Fibroblast of lung (primary cell): ENCODE measurements around the gene DCAF11. TPM values are rescaled to one million over a fixed set of nuclear protein-coding genes. Genes with fewer than 3 reads are reported as not detected.

Source experiments
- DNase-seq, 2 donors: peaks; one replicate each; pipeline versions ENCODE4 v3.0.0 to v3.0.0-alpha.2; 2010; ENCODE audit warnings: low read depth in 2 of 2
- H2AFZ ChIP-seq: 2 replicates; pipeline ENCODE4 v1.5.1; 2012; ENCODE audit warnings: low read length, control low read depth, inconsistent platforms
- H3K27ac ChIP-seq: 2 replicates; pipeline ENCODE4 v1.5.1; 2011; ENCODE audit warnings: low read length, control low read depth; ENCODE audit not compliant: insufficient read depth
- H3K27me3 ChIP-seq: 2 replicates; pipeline ENCODE4 v1.5.1; 2011; ENCODE audit warnings: mild to moderate bottlenecking, low read length; ENCODE audit not compliant: control insufficient read depth, insufficient read depth
- H3K36me3 ChIP-seq: 2 replicates; pipeline ENCODE4 v1.5.1; 2011; ENCODE audit warnings: low read length; ENCODE audit not compliant: control insufficient read depth, insufficient read depth
- H3K4me1 ChIP-seq: 2 replicates; pipeline ENCODE4 v1.5.1; 2011; ENCODE audit warnings: low read length; ENCODE audit not compliant: control insufficient read depth, insufficient read depth; ENCODE audit errors: extremely low read depth
- H3K4me2 ChIP-seq: 2 replicates; pipeline ENCODE4 v1.5.1; 2011; ENCODE audit warnings: low read length, control low read depth; ENCODE audit not compliant: insufficient read depth; ENCODE audit errors: extremely low read depth
- H3K4me3 ChIP-seq, 4 experiments: fragments of 200-600 bp in 1 of 4; sonication (generic) in 1 of 4; replicated peaks in 1 of 4; 2 replicates each; pipeline ENCODE4 v1.5.1; 2011 to 2016; ENCODE audit warnings: low read length in 4 of 4, low read depth in 3 of 4, mild to moderate bottlenecking in 3 of 4, control low read depth in 2 of 4, inconsistent platforms in 1 of 4, mixed read lengths in 1 of 4; ENCODE audit not compliant: insufficient read depth in 1 of 4; ENCODE audit errors: control extremely low read depth in 1 of 4
- H3K79me2 ChIP-seq: 2 replicates; pipeline ENCODE4 v1.5.1; 2012; ENCODE audit warnings: mild to moderate bottlenecking, low read length, inconsistent platforms; ENCODE audit not compliant: control insufficient read depth, insufficient read depth
- H3K9ac ChIP-seq: 2 replicates; pipeline ENCODE4 v1.5.1; 2011; ENCODE audit warnings: mild to moderate bottlenecking, low read length, control low read depth; ENCODE audit not compliant: insufficient read depth
- H3K9me3 ChIP-seq: 2 replicates; pipeline ENCODE4 v1.5.1; 2012; ENCODE audit warnings: low read depth, low read length; ENCODE audit not compliant: control insufficient read depth, insufficient read depth
- H4K20me1 ChIP-seq: 2 replicates; pipeline ENCODE4 v1.5.1; 2011; ENCODE audit warnings: low read length; ENCODE audit not compliant: control insufficient read depth, insufficient read depth; ENCODE audit errors: extremely low read depth
- EZH2 ChIP-seq: IDR thresholded peaks from 2 replicates; pipeline ENCODE4 v1.5.1; 2012; ENCODE audit warnings: low read length, control low read depth, mild to moderate bottlenecking; ENCODE audit errors: missing control alignments
- polyA plus RNA-seq, 2 donors: library from polyadenylated mRNA; depleted of rRNA in 1 of 2; stranded (reverse) in 1 of 2; unstranded in 1 of 2; fragments of >200 nt; gene quantifications; 2 replicates each; pipeline ENCODE4 v1.2.1, GENCODE V29; 2011 to 2012; ENCODE audit warnings: missing spikeins in 1 of 2
- total RNA-seq: library from RNA; depleted of rRNA; stranded (reverse); fragments of >200 nt; gene quantifications from 2 replicates; pipeline ENCODE4 v1.2.1, GENCODE V29; 2014
- TF ChIP-seq, protein P1 (sequence below), 2 donors: IDR thresholded peaks in 1 of 2; conservative IDR thresholded peaks in 1 of 2; 1 replicate in 1 of 2; 2 replicates in 1 of 2; pipeline ENCODE4 v1.5.1; 2011 to 2012; ENCODE audit warnings: low read length in 2 of 2, control low read depth in 1 of 2, inconsistent platforms in 1 of 2, low read depth in 1 of 2, mild to moderate bottlenecking in 1 of 2

Gene DCAF11
- total and polyA plus RNA-seq, 2 donors (not counting 1 experiment from before 2014, with no cell fraction given): 18.4 to 68.0 TPM

DNA sequence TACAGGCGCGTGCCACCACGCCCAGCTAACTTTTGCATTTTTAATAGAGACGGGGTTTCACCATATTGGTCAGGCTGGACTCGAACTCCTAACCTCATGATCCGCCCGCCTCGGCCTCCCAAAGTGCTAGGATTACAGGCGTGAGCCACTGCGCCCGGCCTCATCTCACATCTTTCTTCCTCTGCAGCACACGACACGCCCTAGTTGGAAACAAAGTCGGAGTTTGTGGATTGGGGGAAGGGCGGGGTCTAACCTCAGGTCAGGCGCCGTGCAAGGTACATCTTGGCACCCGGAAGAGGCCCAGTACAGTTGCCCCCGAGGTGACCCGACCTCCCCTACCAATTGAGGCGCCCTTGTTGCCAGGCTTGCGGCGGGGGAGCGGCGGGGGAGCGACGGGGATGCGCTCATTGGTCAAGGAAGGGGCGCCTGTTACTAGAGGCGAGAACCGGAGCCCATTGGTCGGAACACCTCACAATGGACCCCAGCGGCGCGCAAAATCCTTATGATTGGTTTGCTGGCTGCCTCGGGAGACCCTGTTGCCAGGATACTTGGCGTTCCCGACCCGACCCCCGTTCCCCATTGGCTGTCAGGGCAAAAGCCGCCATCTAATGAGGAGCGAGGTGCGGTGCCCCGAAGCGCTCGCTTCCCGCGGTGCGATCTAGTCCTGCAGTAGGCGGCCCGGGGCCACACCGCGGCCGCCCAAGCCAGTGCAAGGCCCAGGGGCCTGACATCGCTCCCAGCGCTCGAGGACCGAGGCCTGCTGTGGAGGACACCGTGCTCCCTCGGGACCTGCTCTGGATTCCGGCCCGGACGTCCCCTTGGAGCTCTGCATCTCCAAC is 57.1 kb downstream of the DCAF11 start, which contains the start of gene REC8:
REC8 (plus strand) TSS at position 659 of the 839 bp plus-strand sequence. CDS start 473 bp downstream, outside the sequence.
- DNase-seq: peak; percentile 85 to 96
- TF ChIP-seq EZH2: no peak
- TF ChIP-seq, protein P1, sequence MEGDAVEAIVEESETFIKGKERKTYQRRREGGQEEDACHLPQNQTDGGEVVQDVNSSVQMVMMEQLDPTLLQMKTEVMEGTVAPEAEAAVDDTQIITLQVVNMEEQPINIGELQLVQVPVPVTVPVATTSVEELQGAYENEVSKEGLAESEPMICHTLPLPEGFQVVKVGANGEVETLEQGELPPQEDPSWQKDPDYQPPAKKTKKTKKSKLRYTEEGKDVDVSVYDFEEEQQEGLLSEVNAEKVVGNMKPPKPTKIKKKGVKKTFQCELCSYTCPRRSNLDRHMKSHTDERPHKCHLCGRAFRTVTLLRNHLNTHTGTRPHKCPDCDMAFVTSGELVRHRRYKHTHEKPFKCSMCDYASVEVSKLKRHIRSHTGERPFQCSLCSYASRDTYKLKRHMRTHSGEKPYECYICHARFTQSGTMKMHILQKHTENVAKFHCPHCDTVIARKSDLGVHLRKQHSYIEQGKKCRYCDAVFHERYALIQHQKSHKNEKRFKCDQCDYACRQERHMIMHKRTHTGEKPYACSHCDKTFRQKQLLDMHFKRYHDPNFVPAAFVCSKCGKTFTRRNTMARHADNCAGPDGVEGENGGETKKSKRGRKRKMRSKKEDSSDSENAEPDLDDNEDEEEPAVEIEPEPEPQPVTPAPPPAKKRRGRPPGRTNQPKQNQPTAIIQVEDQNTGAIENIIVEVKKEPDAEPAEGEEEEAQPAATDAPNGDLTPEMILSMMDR (conservative IDR thresholded peaks at IDR 0.05 in 1 of 2, IDR thresholded peaks at IDR 0.05 in 1 of 2; ENCODE audit: low read depth in 1 of 2, low read length in 2 of 2): no peak
- no peak within 1 kb of the TSS for H3K4me2 ChIP-seq
- H3K27me3 ChIP-seq: no peaks in the 10 kb centered on the region
- H3K4me3 ChIP-seq: peak within 1 kb of the TSS in 1 of 4 experiments; percentile 44
- no peak within 1 kb of the TSS for H2AFZ ChIP-seq
- peaks cover 9% of the 10 kb centered on the region for H3K36me3 ChIP-seq
- H4K20me1 ChIP-seq: no peaks in the 10 kb centered on the region
- no peak within 1 kb of the TSS for H3K9ac ChIP-seq
- H3K27ac ChIP-seq: no peak within 1 kb of the TSS
- no peaks in the 10 kb centered on the region for H3K4me1 ChIP-seq
- no peaks in the 10 kb centered on the region for H3K79me2 ChIP-seq
- H3K9me3 ChIP-seq: no peaks in the 10 kb centered on the region

DNA sequence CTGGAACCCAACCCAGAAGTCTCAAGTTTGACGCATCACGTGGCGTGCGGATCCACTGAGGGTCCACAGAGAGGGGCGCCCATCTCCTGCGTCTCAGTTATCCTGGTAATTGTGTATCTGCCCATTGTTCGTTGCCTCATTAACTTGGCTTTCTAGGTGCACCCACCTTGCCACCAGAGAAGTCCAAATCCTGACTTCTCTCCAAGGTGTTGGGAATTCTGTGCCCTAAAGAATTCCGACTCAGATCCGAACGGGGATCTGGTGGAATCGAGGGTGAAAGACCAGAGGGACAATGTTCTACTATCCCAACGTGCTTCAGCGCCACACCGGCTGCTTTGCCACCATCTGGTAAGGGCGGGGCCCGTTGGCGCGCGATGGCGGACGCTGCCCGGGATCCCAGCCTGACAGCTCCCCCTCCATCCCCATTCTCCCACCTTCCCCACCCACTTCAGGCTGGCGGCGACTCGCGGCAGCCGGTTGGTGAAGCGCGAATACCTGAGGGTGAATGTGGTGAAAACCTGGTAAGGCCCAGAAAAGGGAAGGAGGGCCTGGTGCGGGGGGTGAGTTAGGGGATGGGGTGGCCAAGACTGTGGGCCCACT is 57.8 kb downstream of the DCAF11 start:
- no peak overlapping the region for H3K4me2 ChIP-seq
- H3K9ac ChIP-seq: no peak overlapping the region
- no peak overlapping the region for H3K27ac ChIP-seq

DNA sequence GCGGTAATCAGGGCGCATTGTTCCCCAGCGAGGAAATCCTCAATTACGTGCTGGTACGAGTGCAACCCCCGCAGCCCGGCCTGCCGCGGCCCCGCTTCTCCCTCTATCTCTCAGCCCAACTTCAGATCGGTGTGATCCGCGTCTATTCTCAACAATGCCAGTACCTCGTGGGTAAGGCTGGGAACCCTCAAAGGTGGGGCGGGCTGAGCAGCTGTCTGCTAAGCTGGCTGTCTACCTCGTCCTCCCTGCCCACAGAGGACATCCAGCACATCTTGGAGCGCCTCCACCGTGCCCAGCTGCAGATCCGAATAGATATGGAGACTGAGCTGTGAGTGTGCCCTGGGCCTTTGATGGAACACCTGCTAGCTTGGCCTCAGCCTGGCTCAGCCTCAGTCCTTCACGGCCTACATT is 58.3 kb downstream of the DCAF11 start:
- Histone ChIP-seq H3K9ac (no peak overlapping the region), H2AFZ (no peak overlapping the region), H3K9me3 (no peaks in the 10 kb centered on the region), H3K36me3 (peaks cover 11% of the 10 kb centered on the region), H3K27me3 (no peaks in the 10 kb centered on the region), H3K27ac (no peak overlapping the region), H4K20me1 (no peaks in the 10 kb centered on the region), H3K4me3 (no peak overlapping the region), H3K4me1 (no peaks in the 10 kb centered on the region), H3K4me2 (no peak overlapping the region), H3K79me2 (no peaks in the 10 kb centered on the region)
- no peak for DNase-seq
- TF ChIP-seq EZH2: no peak
- TF ChIP-seq, protein P1 (conservative IDR thresholded peaks at IDR 0.05 in 1 of 2, IDR thresholded peaks at IDR 0.05 in 1 of 2; ENCODE audit: low read depth in 1 of 2, low read length in 2 of 2): no peak

More for the DNA sequence above, 57.8 kb downstream of the DCAF11 start:
- Histone ChIP-seq H3K4me1 (no peaks in the 10 kb centered on the region), H3K9me3 (no peaks in the 10 kb centered on the region), H2AFZ (no peak overlapping the region), H3K79me2 (no peaks in the 10 kb centered on the region), H4K20me1 (no peaks in the 10 kb centered on the region), H3K4me3 (peak overlapping the region in 1 of 4 experiments; percentile 44), H3K27me3 (no peaks in the 10 kb centered on the region), H3K36me3 (peaks cover 11% of the 10 kb centered on the region)
- DNase-seq: no peak
- no peak for TF ChIP-seq EZH2
- TF ChIP-seq, protein P1 (conservative IDR thresholded peaks at IDR 0.05 in 1 of 2, IDR thresholded peaks at IDR 0.05 in 1 of 2; ENCODE audit: low read depth in 1 of 2, low read length in 2 of 2): no peak
